Uterus (tissue), 4 donors: ENCODE measurements around the gene AMY2A. TPM values are rescaled to one million over a fixed set of nuclear protein-coding genes. Genes with fewer than 3 reads are reported as not detected.
"Not testable (repeated sequence)": the region's sequence is repeated elsewhere in the genome, so short reads cannot be mapped to it uniquely, and the experiment has no call there.

Experiments
- DNase-seq, 2 donors: peaks; one replicate each; pipeline ENCODE4 v3.0.0-alpha.2; 2019 to 2020
- H3K27ac ChIP-seq, 2 donors: fragments of 200-600 bp; sonication (generic); 1 replicate in 1 of 2; 2 replicates in 1 of 2; pipeline ENCODE4 v1.5.1; 2016 to 2018
- H3K27me3 ChIP-seq, 2 donors: fragments of 200-600 bp; sonication (generic); one replicate each; pipeline ENCODE4 v1.5.1; 2018 to 2019; ENCODE audit warnings: control low read depth in 1 of 2
- H3K36me3 ChIP-seq, 2 donors: fragments of 200-600 bp; sonication (generic); one replicate each; pipeline ENCODE4 v1.5.1; 2019; ENCODE audit warnings: control low read depth in 1 of 2
- H3K4me1 ChIP-seq, 2 donors: fragments of 200-600 bp; sonication (generic); one replicate each; pipeline ENCODE4 v1.5.1; 2018 to 2019; ENCODE audit warnings: control low read depth in 1 of 2
- H3K4me3 ChIP-seq, 2 donors: fragments of 200-600 bp; sonication (generic); 1 replicate in 1 of 2; 2 replicates in 1 of 2; pipeline ENCODE4 v1.5.1; 2018 to 2019; ENCODE audit warnings: mild to moderate bottlenecking in 1 of 2
- H3K9me3 ChIP-seq, 2 donors: fragments of 200-600 bp; sonication (generic); one replicate each; pipeline ENCODE4 v1.5.1; 2019; ENCODE audit warnings: control low read depth in 1 of 2
- POLR2A ChIP-seq, 2 donors: fragments of 450-650 bp; IDR thresholded peaks; one replicate each; pipeline ENCODE4 v1.6.1; 2016; ENCODE audit warnings: antibody characterized with exemption in 2 of 2, mild to moderate bottlenecking in 1 of 2, moderate library complexity in 1 of 2
- intact Hi-C: fragments of 100-400 bp; cut with DNase I; formaldehyde crosslinking; loops from one replicate; pipeline ENCODE4 v1.15.1; 2023; ENCODE audit warnings: low total_unique reads
- total RNA-seq, 4 donors: library from RNA; depleted of rRNA in 3 of 4; stranded (reverse); fragments of >200 nt in 3 of 4; gene quantifications; one replicate each; pipeline versions ENCODE4 v1.1.0 to v1.2.4, GENCODE V29; 2014 to 2023
- TF ChIP-seq, protein P1 (sequence below), 4 experiments: fragments of 200-600 bp in 2 of 4; fragments of 450-650 bp in 2 of 4; sonication (generic) in 2 of 4; IDR thresholded peaks; one replicate each; pipeline ENCODE4 v1.5.1; 2016 to 2019; ENCODE audit warnings: antibody characterized with exemption in 4 of 4, mild to moderate bottlenecking in 2 of 4, moderate library complexity in 1 of 4
- donor health status: DM: yes; HTN: yes; CAD: no.

Gene AMY2A
- under 1 TPM in 1 of 4 donors, not detected in 3; 0.27 TPM for total RNA-seq

DNA sequence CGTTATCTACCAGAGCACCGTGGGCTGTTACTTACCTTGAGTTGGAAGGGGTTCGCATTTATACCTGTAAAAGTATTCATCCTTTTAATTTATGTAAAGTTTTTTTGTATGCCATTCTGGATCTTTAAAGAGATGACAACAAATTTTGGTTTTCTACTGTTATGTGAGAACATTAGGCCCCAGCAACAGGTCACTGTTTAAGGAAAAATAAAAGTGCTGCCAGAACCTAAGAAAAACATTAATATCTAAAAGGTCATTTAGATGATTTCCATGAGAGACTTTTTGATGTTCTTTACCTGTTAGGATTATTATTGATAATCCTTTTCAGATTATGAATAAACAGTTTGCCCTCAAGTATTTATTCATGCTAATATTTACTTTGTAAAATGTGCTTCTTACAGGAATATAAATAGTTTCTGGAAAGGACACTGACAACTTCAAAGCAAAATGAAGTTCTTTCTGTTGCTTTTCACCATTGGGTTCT lies at the start of gene AMY2A:
Gene AMY2A (plus strand): TSS at position 434 of the 484 bp plus-strand sequence. CDS start 14 bp downstream, at position 448.
- H3K4me3 ChIP-seq, H3K36me3 ChIP-seq, H3K27ac ChIP-seq, H3K9me3 ChIP-seq, H3K27me3 ChIP-seq, intact Hi-C loops, DNase-seq, H3K4me1 ChIP-seq: not testable (repeated sequence)

DNA sequence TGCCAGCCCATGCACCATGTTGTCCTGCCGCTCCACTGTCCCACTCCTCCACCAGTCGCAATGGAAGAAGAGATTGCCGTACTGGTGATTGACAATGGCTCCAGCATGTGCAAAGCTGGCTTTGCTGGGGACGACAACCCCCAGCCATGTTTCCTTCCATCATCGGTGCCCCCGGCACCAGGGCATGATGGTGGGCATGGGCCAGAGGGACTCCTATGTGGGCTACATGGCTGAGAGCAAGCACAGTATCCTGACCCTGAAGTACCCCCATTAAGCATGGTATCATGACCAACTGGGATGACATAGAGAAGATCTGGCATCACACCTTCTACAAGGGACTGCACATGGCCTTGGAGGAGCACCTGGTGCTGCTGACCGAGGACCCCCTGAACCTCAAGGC lies 47.7 kb upstream of the AMY2A start:
- Histone ChIP-seq H3K27ac (no peak overlapping the region), H3K4me1 (no peaks in the 10 kb centered on the region), H3K9me3 (no peaks in the 10 kb centered on the region), H3K4me3 (no peak overlapping the region), H3K27me3 (no peaks in the 10 kb centered on the region), H3K36me3 (no peaks in the 10 kb centered on the region)
- no peak for DNase-seq
- intact Hi-C loops = no loop called here
- no peak for TF ChIP-seq POLR2A (IDR thresholded peaks at IDR 0.05)
- TF ChIP-seq, protein P1, sequence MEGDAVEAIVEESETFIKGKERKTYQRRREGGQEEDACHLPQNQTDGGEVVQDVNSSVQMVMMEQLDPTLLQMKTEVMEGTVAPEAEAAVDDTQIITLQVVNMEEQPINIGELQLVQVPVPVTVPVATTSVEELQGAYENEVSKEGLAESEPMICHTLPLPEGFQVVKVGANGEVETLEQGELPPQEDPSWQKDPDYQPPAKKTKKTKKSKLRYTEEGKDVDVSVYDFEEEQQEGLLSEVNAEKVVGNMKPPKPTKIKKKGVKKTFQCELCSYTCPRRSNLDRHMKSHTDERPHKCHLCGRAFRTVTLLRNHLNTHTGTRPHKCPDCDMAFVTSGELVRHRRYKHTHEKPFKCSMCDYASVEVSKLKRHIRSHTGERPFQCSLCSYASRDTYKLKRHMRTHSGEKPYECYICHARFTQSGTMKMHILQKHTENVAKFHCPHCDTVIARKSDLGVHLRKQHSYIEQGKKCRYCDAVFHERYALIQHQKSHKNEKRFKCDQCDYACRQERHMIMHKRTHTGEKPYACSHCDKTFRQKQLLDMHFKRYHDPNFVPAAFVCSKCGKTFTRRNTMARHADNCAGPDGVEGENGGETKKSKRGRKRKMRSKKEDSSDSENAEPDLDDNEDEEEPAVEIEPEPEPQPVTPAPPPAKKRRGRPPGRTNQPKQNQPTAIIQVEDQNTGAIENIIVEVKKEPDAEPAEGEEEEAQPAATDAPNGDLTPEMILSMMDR (IDR thresholded peaks at IDR 0.05) = no peak

DNA sequence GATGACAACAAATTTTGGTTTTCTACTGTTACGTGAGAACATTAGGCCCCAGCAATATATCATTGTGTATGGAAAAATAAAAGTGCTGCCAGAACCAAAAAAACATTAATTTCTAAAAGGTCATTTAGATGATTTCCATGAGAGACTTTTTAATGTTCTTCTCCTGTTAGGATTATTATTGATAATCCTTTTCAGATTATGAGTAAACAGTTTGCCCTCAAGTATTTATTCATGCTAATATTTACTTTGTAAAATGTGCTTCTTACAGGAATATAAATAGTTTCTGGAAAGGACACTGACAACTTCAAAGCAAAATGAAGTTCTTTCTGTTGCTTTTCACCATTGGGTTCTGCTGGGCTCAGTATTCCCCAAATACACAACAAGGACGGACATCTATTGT lies 45.9 kb upstream of the AMY2A start, which contains the start of gene AMY2B:
Gene AMY2B (plus strand): TSS at position 301 of the 400 bp plus-strand sequence. CDS start 14 bp downstream, at position 315.
- H3K4me1 ChIP-seq, H3K36me3 ChIP-seq, H3K27ac ChIP-seq, H3K9me3 ChIP-seq, intact Hi-C loops, DNase-seq, H3K4me3 ChIP-seq, H3K27me3 ChIP-seq: not testable (repeated sequence)

DNA sequence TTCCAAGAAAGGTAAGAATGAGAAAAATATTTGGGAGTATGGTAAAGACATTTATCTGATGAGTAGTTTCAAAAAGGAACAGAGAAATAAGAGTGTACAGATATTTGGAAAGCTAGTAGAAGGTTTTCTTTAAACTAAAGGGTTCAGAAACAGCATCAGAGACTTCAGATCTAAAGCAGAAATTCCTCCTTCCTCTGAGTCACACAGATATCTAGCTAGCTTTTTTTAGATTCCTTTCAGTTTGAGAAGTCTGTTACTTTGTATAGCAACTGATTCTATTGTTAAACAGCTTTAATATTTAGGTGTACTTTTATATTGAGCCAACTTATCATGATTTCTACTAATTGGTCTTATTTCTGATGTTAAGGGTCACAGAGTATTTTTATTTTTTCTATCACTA lies 41.2 kb upstream of the AMY2A start:
- Histone ChIP-seq H3K4me3 (no peak overlapping the region), H3K27me3 (no peaks in the 10 kb centered on the region), H3K36me3 (no peaks in the 10 kb centered on the region), H3K9me3 (no peaks in the 10 kb centered on the region), H3K27ac (no peak overlapping the region), H3K4me1 (no peaks in the 10 kb centered on the region)
- TF ChIP-seq, protein P1 (IDR thresholded peaks at IDR 0.05) = no peak
- no peak for TF ChIP-seq POLR2A (IDR thresholded peaks at IDR 0.05)
- DNase-seq = no peak
- intact Hi-C loops = no loop called here

DNA sequence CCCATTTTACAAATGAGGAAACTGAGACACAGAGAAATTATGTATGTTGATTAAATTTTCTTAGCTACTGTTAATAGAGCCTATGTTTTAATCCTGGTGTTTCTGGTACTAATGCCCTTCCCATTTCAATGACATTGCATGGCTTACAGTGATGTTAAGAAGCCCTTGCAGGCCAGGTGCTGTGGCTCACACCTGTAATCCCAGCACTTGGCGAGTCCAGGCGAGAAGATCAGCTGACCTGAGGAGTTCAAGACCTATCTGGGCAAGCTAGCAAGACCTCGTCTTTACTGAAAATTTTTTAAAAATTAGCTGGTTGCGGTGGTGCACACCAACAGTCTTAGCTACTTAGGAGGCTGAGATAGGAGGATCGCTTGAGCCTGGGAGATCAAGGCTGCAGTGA lies 40.4 kb upstream of the AMY2A start:
- H3K9me3 ChIP-seq, intact Hi-C loops, H3K36me3 ChIP-seq, H3K27me3 ChIP-seq, DNase-seq, H3K27ac ChIP-seq, H3K4me1 ChIP-seq, H3K4me3 ChIP-seq: not testable (repeated sequence)

DNA sequence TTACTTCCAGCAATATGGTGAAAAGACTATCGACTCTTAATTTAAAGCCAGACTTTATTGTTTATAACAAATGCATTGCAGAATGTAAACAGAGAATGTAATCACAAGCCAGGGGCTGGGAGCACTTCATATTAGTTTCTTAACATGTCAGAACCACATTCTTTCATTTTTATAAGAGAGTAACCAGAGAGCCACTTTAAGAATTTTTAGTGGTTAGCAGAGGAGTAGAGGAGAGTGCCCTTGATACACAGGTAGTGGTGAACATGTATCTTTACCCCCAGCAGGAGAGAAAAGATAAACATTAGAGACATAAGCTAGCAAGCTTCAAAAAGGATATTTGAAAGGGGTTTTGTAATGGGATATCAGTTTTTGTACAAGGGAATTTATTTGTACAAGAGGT lies 34.8 kb upstream of the AMY2A start:
- DNase-seq = no peak
- Histone ChIP-seq H3K36me3 (no peaks in the 10 kb centered on the region), H3K27ac (no peak overlapping the region), H3K4me1 (no peaks in the 10 kb centered on the region), H3K9me3 (no peaks in the 10 kb centered on the region), H3K4me3 (no peak overlapping the region), H3K27me3 (no peaks in the 10 kb centered on the region)
- intact Hi-C loops = no loop called here
- TF ChIP-seq POLR2A (IDR thresholded peaks at IDR 0.05) = no peak
- TF ChIP-seq, protein P1 (IDR thresholded peaks at IDR 0.05) = no peak

DNA sequence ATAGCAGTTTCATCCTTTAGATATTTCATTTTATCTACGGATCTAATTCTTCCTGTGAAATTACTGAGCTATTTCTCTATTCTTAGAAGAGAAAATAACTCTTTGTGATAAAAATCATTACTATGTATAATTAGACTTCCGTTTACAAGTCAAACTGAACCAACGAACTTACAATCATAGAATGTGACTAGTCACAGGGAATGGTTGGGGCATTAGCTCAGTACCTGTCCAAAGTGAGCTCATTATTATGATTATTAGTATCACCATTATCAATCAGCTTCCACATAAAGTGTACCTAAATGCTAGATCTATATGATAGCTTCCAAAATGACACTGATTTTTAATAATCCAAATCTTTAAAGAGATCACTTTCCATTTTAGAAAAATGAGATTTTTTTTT lies 33.3 kb upstream of the AMY2A start:
- Histone ChIP-seq H3K27ac (no peak overlapping the region), H3K36me3 (no peaks in the 10 kb centered on the region), H3K4me1 (no peaks in the 10 kb centered on the region), H3K4me3 (no peak overlapping the region), H3K9me3 (no peaks in the 10 kb centered on the region), H3K27me3 (no peaks in the 10 kb centered on the region)
- TF ChIP-seq POLR2A (IDR thresholded peaks at IDR 0.05) = no peak
- TF ChIP-seq, protein P1 (IDR thresholded peaks at IDR 0.05) = no peak
- intact Hi-C loops = no loop called here
- DNase-seq = no peak
